K562 (cell line): Measurements from ENCODE around the gene RUFY2. TPM values are rescaled to one million over a fixed set of nuclear protein-coding genes. Genes with fewer than 3 reads are reported as not detected.

Source experiments
- ATAC-seq: fragments of 200-7000 bp; cut with Tn5 transposase; 3 replicates; pipeline ENCODE4 v1.9.1; 2020; ENCODE audit warnings: moderate library complexity
- BruUV-seq: library from RNA; stranded (reverse); fragments of 400-500 nt; replicated peaks from 2 replicates; lab custom pipeline; 2021; lab: Mats Ljungman, UMichigan
- CTCF ChIA-PET: fragments of 300-600 bp; formaldehyde crosslinking; extraction: SDS; loops from one replicate; lab custom pipeline; 2021; ENCODE audit warnings: low intra/inter-chr PET ratio; lab: Yijun Ruan, JAX
- POLR2A ChIA-PET: fragments of 300-600, 350-650 bp; sonication (Branson Sonifier 250); formaldehyde crosslinking; extraction: SDS; loops from one replicate; lab custom pipeline; 2021; ENCODE audit warnings: antibody characterized with exemption, inconsistent platforms; lab: Yijun Ruan, JAX
- DNase-seq, 4 experiments: peaks; one replicate each; pipeline versions ENCODE4 v3.0.0 to v3.0.0-alpha.2; 2011 to 2018; ENCODE audit warnings: low spot score in 3 of 4, mixed read lengths in 3 of 4; ENCODE audit errors: extremely low read depth in 1 of 4
- FAIRE-seq: peaks from 2 replicates; lab custom pipeline; 2011; peaks lifted over from hg19 to GRCh38; lab: Jason Lieb, UNC
- H2AFZ ChIP-seq: 2 replicates; pipeline ENCODE4 v1.6.0; 2011; ENCODE audit warnings: low read depth, low read length, control low read depth, inconsistent platforms
- H3K27ac ChIP-seq: fragments of 200-600 bp; 3 replicates; pipeline ENCODE4 v1.8.0; 2011; ENCODE audit warnings: low read depth, mild to moderate bottlenecking, control low read depth, inconsistent platforms, low read length, moderate library complexity, mixed read lengths; ENCODE audit errors: extremely low read depth
- H3K27me3 ChIP-seq, 2 experiments: fragments of 300-600 bp in 1 of 2; 2 replicates in 1 of 2; 3 replicates in 1 of 2; pipeline versions ENCODE4 v1.6.0 to v1.8.0; 2011; ENCODE audit warnings: inconsistent platforms in 2 of 2, low read length in 2 of 2, mild to moderate bottlenecking in 1 of 2, mixed read lengths in 1 of 2, moderate library complexity in 1 of 2; ENCODE audit not compliant: control insufficient read depth in 2 of 2, insufficient read depth in 2 of 2
- H3K36me3 ChIP-seq: fragments of 300-600 bp; 3 replicates; pipeline ENCODE4 v1.8.0; 2011; ENCODE audit warnings: mild to moderate bottlenecking, low read length, inconsistent platforms; ENCODE audit not compliant: control insufficient read depth, insufficient read depth
- H3K4me1 ChIP-seq, 2 experiments: fragments of 200-600 bp in 1 of 2; replicated peaks in 1 of 2; 2 replicates in 1 of 2; 3 replicates in 1 of 2; pipeline versions ENCODE4 v1.5.1 to v1.8.0; 2011; ENCODE audit warnings: inconsistent platforms in 2 of 2, low read length in 2 of 2, mild to moderate bottlenecking in 1 of 2, mixed read lengths in 1 of 2, moderate library complexity in 1 of 2; ENCODE audit not compliant: control insufficient read depth in 2 of 2, insufficient read depth in 2 of 2
- H3K4me2 ChIP-seq: 2 replicates; pipeline ENCODE4 v1.6.1; 2011; ENCODE audit warnings: low read length, control low read depth, inconsistent platforms, mixed read lengths; ENCODE audit not compliant: insufficient read depth
- H3K4me3 ChIP-seq: fragments of 200-600 bp; sonication (generic), shearing (Covaris generic); 2 replicates; pipeline ENCODE4 v1.5.1; 2016; ENCODE audit warnings: control low read depth, inconsistent platforms
- H3K79me2 ChIP-seq: fragments of 200-600 bp; 3 replicates; pipeline ENCODE4 v1.8.0; 2011; ENCODE audit warnings: low read length, inconsistent platforms; ENCODE audit not compliant: control insufficient read depth, insufficient read depth
- H3K9ac ChIP-seq, 2 experiments: 2 replicates each; pipeline versions ENCODE4 v1.6.0 to v1.6.1; 2011; ENCODE audit warnings: low read depth in 2 of 2, low read length in 2 of 2, control low read depth in 1 of 2, inconsistent platforms in 1 of 2, mild to moderate bottlenecking in 1 of 2, mixed read lengths in 1 of 2; ENCODE audit not compliant: insufficient read depth in 1 of 2
- H3K9me1 ChIP-seq: one replicate; pipeline ENCODE4 v1.6.0; 2011; ENCODE audit warnings: inconsistent platforms, mild to moderate bottlenecking, low read length, moderate library complexity; ENCODE audit not compliant: control insufficient read depth, insufficient read depth
- H3K9me3 ChIP-seq: replicated peaks from 2 replicates; pipeline ENCODE4 v1.5.1; 2011; ENCODE audit warnings: low read depth, low read length, inconsistent platforms; ENCODE audit not compliant: control insufficient read depth, insufficient read depth
- H4K20me1 ChIP-seq: replicated peaks from 2 replicates; pipeline ENCODE4 v1.6.1; 2011; ENCODE audit warnings: low read length, inconsistent platforms, mixed read lengths; ENCODE audit not compliant: control insufficient read depth, insufficient read depth
- ATF7 ChIP-seq: fragments of 450-650 bp; IDR thresholded peaks from 2 replicates; pipeline ENCODE4 v1.7.1; 2014; ENCODE audit warnings: mild to moderate bottlenecking, moderate library complexity
- C11orf30 ChIP-seq: fragments of 450-650 bp; IDR thresholded peaks from 2 replicates; pipeline ENCODE4 v1.6.1; 2016; ENCODE audit warnings: low read depth, mild to moderate bottlenecking
- HES1 ChIP-seq: fragments of 450-650 bp; IDR thresholded peaks from 2 replicates; pipeline ENCODE4 v1.6.1; 2016; ENCODE audit warnings: low read depth, mild to moderate bottlenecking, moderate library complexity
- MAFF ChIP-seq: IDR thresholded peaks from 2 replicates; pipeline ENCODE4 v1.6.1; 2012; ENCODE audit warnings: low read length, improper control_type of control experiment
- MAFG ChIP-seq: fragments of 450-650 bp; conservative IDR thresholded peaks from 2 replicates; pipeline ENCODE4 v1.6.1; 2016; ENCODE audit warnings: missing genetic modification characterization, missing compliant biosample characterization
- MAFK ChIP-seq: IDR thresholded peaks from 2 replicates; pipeline ENCODE4 v1.6.1; 2011; ENCODE audit warnings: low read length, improper control_type of control experiment
- ZNF316 ChIP-seq: fragments of 450-650 bp; IDR thresholded peaks from 2 replicates; pipeline ENCODE4 v1.6.1; 2016
- WGBS: fragments of 100-300 bp; shearing (Covaris generic); methylation state at CpG from one replicate; pipeline ENCODE4 v1.1.6; 2016; ENCODE audit warnings: low coverage, mixed read lengths; ENCODE audit not compliant: insufficient coverage; ENCODE audit errors: missing lambda C conversion rate; 5-methylcytosine and 5-hydroxymethylcytosine counted together
- in situ Hi-C: fragments of 300-500 bp; cut with MboI; formaldehyde crosslinking; loops from 4 replicates; pipeline ENCODE4 v1.15.0; 2018; ENCODE audit warnings: inconsistent platforms, mixed read lengths
- intact Hi-C: fragments of 100-400 bp; cut with micrococcal nuclease; formaldehyde crosslinking; loops from 2 replicates; pipeline ENCODE4 v1.14.2; 2022
- polyA plus RNA-seq, 8 experiments: library from polyadenylated mRNA; depleted of rRNA in 4 of 8; stranded (reverse) in 5 of 8; unstranded in 3 of 8; fragments of >200 nt; fragmentation: Nextera tagmentation in 2 of 8; fragmentation: Illumina TruSeq in 1 of 8; extraction: Ambion mirVana in 2 of 8; extraction: Trizol in 1 of 8; gene quantifications; 2 replicates each; pipeline versions ENCODE4 v1.2.1 to v1.2.3, GENCODE V29; 2011 to 2014; ENCODE audit warnings: inconsistent platforms in 1 of 8, missing spikeins in 1 of 8
- total RNA-seq, 7 experiments: library from RNA; depleted of rRNA in 6 of 7; stranded (reverse); fragments of >200 nt in 6 of 7; fragmentation: Illumina TruSeq in 2 of 7; extraction: Trizol in 2 of 7; gene quantifications; 2 replicates each; pipeline versions ENCODE4 v1.2.1 to v1.2.3, GENCODE V29; 2011 to 2021; ENCODE audit warnings: low replicate concordance in 1 of 7

RUFY2 gene
- total and polyA plus RNA-seq, 9 of the 15 experiments (the other 6 are each of a cell fraction or from before 2014, with no cell fraction given) = 3.7 to 20.1 (median 12.6) TPM

- intact Hi-C loops (no loop called here), in situ Hi-C loops (no loop called here)
- H3K4me2 ChIP-seq = no peak overlapping the region
- TF ChIP-seq ZNF316 (peak; percentile 95), MAFF (peak; percentile 71; the same call in 1 of the 2 replicates), MAFK (peak; percentile 57; the same call in 1 of the 2 replicates), ATF7 (no peak), C11orf30 (peak; percentile 82), MAFG (tag) (peak; percentile 61), HES1 (no peak)
- H3K9ac ChIP-seq = no peak overlapping the region
- POLR2A ChIA-PET = interaction anchor here (1.2 kb wide), 1 partner anchor 11 kb away, joined by 3 read pairs; no protein-coding TSS in a partner anchor
- FAIRE-seq (no peak), ATAC-seq (no peak), DNase-seq (no peak)
- no peak overlapping the region for H3K4me3 ChIP-seq
- 94% methylated on average over 3 of the region's 3 CpGs for WGBS
- no peak overlapping the region for H2AFZ ChIP-seq
- H3K79me2 ChIP-seq = no peaks in the 10 kb centered on the region
- no peak overlapping the region for H3K27ac ChIP-seq
- no peaks in the 10 kb centered on the region for H3K27me3 ChIP-seq
- peaks cover 93% of the 10 kb centered on the region for H3K36me3 ChIP-seq
- BruUV-seq = no TSS peak
- no peaks in the 10 kb centered on the region for H3K4me1 ChIP-seq
- H3K9me3 ChIP-seq = no peaks in the 10 kb centered on the region
- no peaks in the 10 kb centered on the region for H4K20me1 ChIP-seq
- H3K9me1 ChIP-seq = no peaks in the 10 kb centered on the region
- CTCF ChIA-PET = no interaction called here
Measured at GRCh38 chr10:68419376-68419775, 12.3 kb upstream of the RUFY2 start.
